SJSA1 (cell line): Measurements from ENCODE around the gene CLIC3. TPM values are rescaled to one million over a fixed set of nuclear protein-coding genes. Genes with fewer than 3 reads are reported as not detected.
"Not testable (repeated sequence)": the region's sequence is repeated elsewhere in the genome, so short reads cannot be mapped to it uniquely, and the experiment has no call there.

Experiments used
- DNase-seq, 2 experiments: peaks; one replicate each; pipeline ENCODE4 v3.0.0-alpha.2; 2015 to 2020; ENCODE audit warnings: low spot score in 2 of 2, low read depth in 1 of 2
- H3K27ac ChIP-seq: fragments of 250-450 bp; sonication (Bioruptor Pico); 2 replicates; pipeline ENCODE4 v1.5.1; 2020; ENCODE audit warnings: mild to moderate bottlenecking, moderate library complexity
- H3K27me3 ChIP-seq: fragments of 250-450 bp; sonication (Bioruptor Pico); replicated peaks from 2 replicates; pipeline ENCODE4 v1.5.1; 2020; ENCODE audit warnings: mild to moderate bottlenecking, moderate library complexity
- H3K36me3 ChIP-seq: fragments of 250-450 bp; sonication (Bioruptor Pico); 2 replicates; pipeline ENCODE4 v1.5.1; 2020; ENCODE audit warnings: mild to moderate bottlenecking
- H3K4me1 ChIP-seq: fragments of 250-450 bp; sonication (Bioruptor Pico); replicated peaks from 2 replicates; pipeline ENCODE4 v1.6.1; 2021; ENCODE audit warnings: mild to moderate bottlenecking
- H3K4me3 ChIP-seq: fragments of 250-450 bp; sonication (Bioruptor Pico); 2 replicates; pipeline ENCODE4 v1.5.1; 2020; ENCODE audit warnings: mild to moderate bottlenecking
- H3K9me3 ChIP-seq: fragments of 250-450 bp; sonication (Bioruptor Pico); replicated peaks from 2 replicates; pipeline ENCODE4 v1.5.1; 2020; ENCODE audit warnings: mild to moderate bottlenecking
- total RNA-seq: library from RNA; depleted of rRNA; stranded (reverse); fragments of >200 nt; shearing (Covaris generic); gene quantifications from 2 replicates; pipeline ENCODE4 v1.2.3, GENCODE V29; 2014

Gene CLIC3
- total RNA-seq, 1 experiment from 2014 or later, result 0.89 TPM

GRCh38 chr9:137035507-137035834 lies 39.1 kb upstream of the CLIC3 start:
- Histone ChIP-seq H3K27ac (no peak overlapping the region), H3K36me3 (no peaks in the 10 kb centered on the region), H3K27me3 (peaks cover 16% of the 10 kb centered on the region; the same call in 1 of the 2 replicates), H3K4me3 (no peak overlapping the region), H3K4me1 (no peaks in the 10 kb centered on the region; the same call in 1 of the 2 replicates), H3K9me3 (no peaks in the 10 kb centered on the region)
- DNase-seq, result no peak

GRCh38 chr9:137034709-137035506 lies 38.5 kb upstream of the CLIC3 start:
- Histone ChIP-seq H3K9me3 (no peaks in the 10 kb centered on the region), H3K4me3 (no peak overlapping the region), H3K27ac (no peak overlapping the region), H3K27me3 (peaks cover 16% of the 10 kb centered on the region; the same call in 1 of the 2 replicates), H3K4me1 (no peaks in the 10 kb centered on the region; the same call in 1 of the 2 replicates), H3K36me3 (no peaks in the 10 kb centered on the region)
- peak; percentile 49 to 72 for DNase-seq

GRCh38 chr9:137034039-137034708 lies 37.8 kb upstream of the CLIC3 start:
- Histone ChIP-seq H3K36me3 (no peaks in the 10 kb centered on the region), H3K4me1 (no peaks in the 10 kb centered on the region; the same call in none of the 2 replicates), H3K4me3 (no peak overlapping the region), H3K27ac (no peak overlapping the region), H3K27me3 (peaks cover 16% of the 10 kb centered on the region; the same call in 1 of the 2 replicates), H3K9me3 (no peaks in the 10 kb centered on the region)
- DNase-seq, result no peak

GRCh38 chr9:137033481-137033880 lies 37.1 kb upstream of the CLIC3 start:
- H3K4me3 ChIP-seq, H3K27ac ChIP-seq, H3K9me3 ChIP-seq: not testable (repeated sequence)

GRCh38 chr9:137032858-137033257 lies 36.5 kb upstream of the CLIC3 start:
- peaks cover 9% of the 10 kb centered on the region for H3K4me1 ChIP-seq
- H3K27me3 ChIP-seq, result peaks cover 16% of the 10 kb centered on the region
- no peak overlapping the region for H3K4me3 ChIP-seq
- H3K9me3 ChIP-seq, result no peaks in the 10 kb centered on the region
- no peaks in the 10 kb centered on the region for H3K36me3 ChIP-seq
- no peak for DNase-seq
- no peak overlapping the region for H3K27ac ChIP-seq

More at GRCh38 chr9:137033481-137033880, 37.1 kb upstream of the CLIC3 start:
- not testable (repeated sequence) for H3K36me3 ChIP-seq, DNase-seq, H3K4me1 ChIP-seq
- peaks cover 18% of the 10 kb centered on the region for H3K27me3 ChIP-seq

GRCh38 chr9:137031904-137032640 lies 35.7 kb upstream of the CLIC3 start, which contains the start of gene FUT7:
Gene FUT7 (minus strand): TSS chr9:137032088. CDS start chr9:137031991, 97 bp downstream.
- Histone ChIP-seq H3K4me3 (no peak within 1 kb of the TSS), H3K9me3 (no peaks in the 10 kb centered on the region), H3K4me1 (peaks cover 14% of the 10 kb centered on the region), H3K27ac (no peak within 1 kb of the TSS), H3K27me3 (peaks cover 18% of the 10 kb centered on the region), H3K36me3 (no peaks in the 10 kb centered on the region)
- no peak for DNase-seq

- no peak for DNase-seq
- H3K27me3 ChIP-seq, result peaks cover 19% of the 10 kb centered on the region
- H3K36me3 ChIP-seq, result no peaks in the 10 kb centered on the region
- H3K4me3 ChIP-seq, result no peak overlapping the region
- peaks cover 14% of the 10 kb centered on the region for H3K4me1 ChIP-seq
- no peak overlapping the region for H3K27ac ChIP-seq
- no peaks in the 10 kb centered on the region for H3K9me3 ChIP-seq
These were observed 34.5 kb upstream of the CLIC3 start for GRCh38 chr9:137030538-137031527.

- Histone ChIP-seq H3K27ac (no peak overlapping the region), H3K36me3 (no peaks in the 10 kb centered on the region), H3K4me1 (peaks cover 14% of the 10 kb centered on the region), H3K4me3 (no peak overlapping the region), H3K27me3 (peaks cover 14% of the 10 kb centered on the region), H3K9me3 (no peaks in the 10 kb centered on the region)
- DNase-seq, result no peak
These were observed 33.6 kb upstream of the CLIC3 start for GRCh38 chr9:137030006-137030405.

GRCh38 chr9:137029058-137029936 lies 32.9 kb upstream of the CLIC3 start:
- no peak overlapping the region for H3K4me3 ChIP-seq
- no peaks in the 10 kb centered on the region for H3K9me3 ChIP-seq
- peak; percentile 66 to 77 for DNase-seq
- H3K36me3 ChIP-seq, result no peaks in the 10 kb centered on the region
- no peak overlapping the region for H3K27ac ChIP-seq
- H3K27me3 ChIP-seq, result peaks cover 9% of the 10 kb centered on the region
- H3K4me1 ChIP-seq, result peaks cover 14% of the 10 kb centered on the region

- H3K27ac ChIP-seq, result no peak overlapping the region
These were observed 32.1 kb upstream of the CLIC3 start for GRCh38 chr9:137028263-137029057.

GRCh38 chr9:137027369-137028262 lies 31.2 kb upstream of the CLIC3 start, which contains the start of gene ABCA2:
Gene ABCA2 (minus strand): TSS chr9:137028237. CDS start chr9:137028140, 97 bp downstream.
- Histone ChIP-seq H3K4me1 (peaks cover 14% of the 10 kb centered on the region), H3K9me3 (no peaks in the 10 kb centered on the region), H3K27ac (no peak within 1 kb of the TSS), H3K27me3 (peaks cover 9% of the 10 kb centered on the region), H3K36me3 (no peaks in the 10 kb centered on the region), H3K4me3 (peak within 1 kb of the TSS; percentile 20)
- DNase-seq, result no peak

More at GRCh38 chr9:137028263-137029057, 32.1 kb upstream of the CLIC3 start:
- peaks cover 9% of the 10 kb centered on the region for H3K27me3 ChIP-seq
- peaks cover 14% of the 10 kb centered on the region for H3K4me1 ChIP-seq
- DNase-seq, result no peak
- H3K9me3 ChIP-seq, result no peaks in the 10 kb centered on the region
- no peaks in the 10 kb centered on the region for H3K36me3 ChIP-seq
- H3K4me3 ChIP-seq, result 0 out of 2 replicates have a peak overlapping the region, but pooled peaks have one; percentile 11
